Endodermal cell (in vitro differentiated cells): Measurements from ENCODE around the gene COL1A1. TPM values are rescaled to one million over a fixed set of nuclear protein-coding genes. Genes with fewer than 3 reads are reported as not detected.
A peak's percentile ranks its signal among the peaks of the same experiment; 100 is the strongest.

Experiments used
- DNase-seq: peaks from one replicate; pipeline ENCODE4 v3.0.0-alpha.2; 2017
- H3K27ac ChIP-seq: 2 replicates; pipeline ENCODE4 v1.5.1; 2013; ENCODE audit warnings: mild to moderate bottlenecking, low read depth, low read length, moderate library complexity
- H3K27me3 ChIP-seq: 2 replicates; pipeline ENCODE4 v1.6.1; 2013; ENCODE audit warnings: mild to moderate bottlenecking, low read length, moderate library complexity; ENCODE audit not compliant: insufficient read depth, control insufficient read depth, poor library complexity, severe bottlenecking
- H3K36me3 ChIP-seq: 2 replicates; pipeline ENCODE4 v1.7.0; 2013; ENCODE audit warnings: mild to moderate bottlenecking, low read length, moderate library complexity; ENCODE audit not compliant: control insufficient read depth, insufficient read depth
- H3K4me1 ChIP-seq: one replicate; pipeline ENCODE4 v1.7.0; 2013; ENCODE audit warnings: low read length; ENCODE audit not compliant: control insufficient read depth, insufficient read depth
- H3K4me3 ChIP-seq: 2 replicates; pipeline ENCODE4 v1.5.1; 2013; ENCODE audit warnings: mild to moderate bottlenecking, low read length, moderate library complexity
- H3K9ac ChIP-seq: 2 replicates; pipeline ENCODE4 v1.6.1; 2013; ENCODE audit warnings: mild to moderate bottlenecking, low read length, moderate library complexity; ENCODE audit not compliant: poor library complexity, severe bottlenecking; ENCODE audit errors: extremely low read depth
- H3K9me3 ChIP-seq: 2 replicates; pipeline ENCODE4 v1.6.1; 2013; ENCODE audit warnings: mild to moderate bottlenecking, low read length, moderate library complexity; ENCODE audit not compliant: control insufficient read depth
- H3K27ac Mint-ChIP-seq: 2 replicates; pipeline ENCODE4 v1.8.0; 2020; ENCODE audit warnings: mixed read lengths
- H3K27me3 Mint-ChIP-seq: 2 replicates; pipeline ENCODE4 v1.8.0; 2021; ENCODE audit warnings: mild to moderate bottlenecking, mixed read lengths; ENCODE audit not compliant: insufficient read depth
- H3K36me3 Mint-ChIP-seq: 2 replicates; pipeline ENCODE4 v1.8.0; 2020; ENCODE audit warnings: low read depth, mixed read lengths
- H3K4me1 Mint-ChIP-seq: 2 replicates; pipeline ENCODE4 v1.8.0; 2020; ENCODE audit warnings: mixed read lengths
- H3K4me3 Mint-ChIP-seq: 2 replicates; pipeline ENCODE4 v1.8.0; 2020; ENCODE audit warnings: mild to moderate bottlenecking, moderate library complexity, mixed read lengths
- H3K9me3 Mint-ChIP-seq: 2 replicates; pipeline ENCODE4 v1.8.0; 2020; ENCODE audit warnings: mild to moderate bottlenecking, mixed read lengths
- CTCF ChIP-seq: fragments of 200-600 bp; sonication (generic); conservative IDR thresholded peaks from 2 replicates; pipeline ENCODE4 v1.5.0; 2021; ENCODE audit warnings: antibody characterized with exemption, mild to moderate bottlenecking
- WGBS, 2 experiments: methylation state at CpG; one replicate each; pipeline versions ENCODE4 v1.1.5 to v1.1.7; 2013; ENCODE audit warnings: missing lambda C conversion rate in 2 of 2, mixed read lengths in 1 of 2; ENCODE audit not compliant: insufficient coverage in 1 of 2, insufficient read length in 1 of 2; 5-methylcytosine and 5-hydroxymethylcytosine counted together
- total RNA-seq, 2 donors: library from RNA; stranded (reverse); fragmentation: NEBNext Ultra II Directional in 1 of 2; extraction: Animal tissue kit (Norgen Biotek cat#: 25700) in 1 of 2; gene quantifications; 2 replicates in 1 of 2; 3 replicates in 1 of 2; pipeline ENCODE4 v1.2.1, GENCODE V29; 2021

The COL1A1 gene
- total RNA-seq, 2 donors from 2014 or later, result 62.2 to 85.6 TPM

- H3K4me1 ChIP-seq, result no peaks in the 10 kb centered on the region
- no peak overlapping the region for H3K9ac ChIP-seq
- peak; percentile 74 for DNase-seq
- H3K9me3 ChIP-seq, result no peaks in the 10 kb centered on the region
- H3K27me3 Mint-ChIP-seq, result peaks cover 25% of the 10 kb centered on the region
- peaks cover 26% of the 10 kb centered on the region for H3K36me3 Mint-ChIP-seq
- H3K27ac ChIP-seq, result no peak overlapping the region
- no peak for TF ChIP-seq CTCF
- no peaks in the 10 kb centered on the region for H3K27me3 ChIP-seq
- no peaks in the 10 kb centered on the region for H3K9me3 Mint-ChIP-seq
- H3K27ac Mint-ChIP-seq, result no peak overlapping the region
- 48 to 49% methylated on average over 10 to 14 of the region's 16 CpGs for WGBS, 2 experiments
- H3K4me1 Mint-ChIP-seq, result peaks cover 14% of the 10 kb centered on the region
- H3K4me3 Mint-ChIP-seq, result no peak overlapping the region
- H3K36me3 ChIP-seq, result peaks cover 34% of the 10 kb centered on the region
- H3K4me3 ChIP-seq, result no peak overlapping the region
Measured at GRCh38 chr17:50133769-50134099, 67.7 kb downstream of the COL1A1 start.

Other genes with a start within 250 kb of the COL1A1 start
- gene DLX4, start 232.4 kb downstream of the COL1A1 start, total RNA-seq, result 1 to 10 TPM; 1.6 to 2.1 TPM
- gene DLX3, start 206.4 kb downstream of the COL1A1 start, total RNA-seq, result 1 to 10 TPM in 1 of 2 donors, under 1 TPM in 1; 0.58 to 1.4 TPM
- gene ITGA3, start 145.5 kb downstream of the COL1A1 start, total RNA-seq, result 10 to 100 TPM; 16.6 to 21.7 TPM
- 10 to 100 TPM; 23.0 to 24.2 TPM for gene PDK2, start 106.3 kb downstream of the COL1A1 start, total RNA-seq
- 10 to 100 TPM in 1 of 2 donors, 1 to 10 TPM in 1; 9.5 to 23.2 TPM for gene SAMD14, start 71.5 kb downstream of the COL1A1 start, total RNA-seq
- 10 to 100 TPM; 24.1 to 34.6 TPM for gene PPP1R9B, start 51.0 kb downstream of the COL1A1 start, total RNA-seq
- gene SGCA, start 35.6 kb downstream of the COL1A1 start, total RNA-seq, result 1 to 10 TPM in 1 of 2 donors, under 1 TPM in 1; 0.51 to 2.6 TPM
- gene TMEM92, start 72.8 kb upstream of the COL1A1 start, total RNA-seq, result 10 to 100 TPM; 34.3 to 35.8 TPM
- 10 to 100 TPM; 54.1 to 65.9 TPM for gene XYLT2, start 144.5 kb upstream of the COL1A1 start, total RNA-seq
- 10 to 100 TPM; 70.9 to 76.7 TPM for gene MRPL27, start 171.6 kb upstream of the COL1A1 start, total RNA-seq
- 10 to 100 TPM; 14.1 to 26.8 TPM for gene EME1, start 171.6 kb upstream of the COL1A1 start, total RNA-seq
- 10 to 100 TPM; 87.9 to 98.2 TPM for gene LRRC59, start 195.9 kb upstream of the COL1A1 start, total RNA-seq
- gene ACSF2, start 224.6 kb upstream of the COL1A1 start, total RNA-seq, result 10 to 100 TPM; 61.7 to 76.5 TPM